OCI-LY1 (cell line): ENCODE measurements around the gene KIFBP.
"Not testable (repeated sequence)": the region's sequence is repeated elsewhere in the genome, so short reads cannot be mapped to it uniquely, and the experiment has no call there.

ENCODE experiments used
- H2AFZ ChIP-seq: fragments of 200-600 bp; sonication (generic), shearing (Covaris generic); 2 replicates; pipeline ENCODE4 v1.6.0; 2014; ENCODE audit warnings: antibody characterized with exemption, mild to moderate bottlenecking, low read length
- H3F3A ChIP-seq: fragments of 200-600 bp; sonication (generic), shearing (Covaris generic); 2 replicates; pipeline ENCODE4 v1.6.0; 2014; ENCODE audit warnings: mild to moderate bottlenecking, antibody characterized with exemption, low read length, moderate library complexity; ENCODE audit not compliant: insufficient read depth
- H3K27ac ChIP-seq: fragments of 200-600 bp; sonication (generic); 2 replicates; pipeline ENCODE4 v1.5.1; 2014; ENCODE audit warnings: low read length, mixed run types, mild to moderate bottlenecking, low read depth; ENCODE audit not compliant: poor library complexity, severe bottlenecking
- H3K27me3 ChIP-seq: fragments of 200-600 bp; sonication (generic); 2 replicates; pipeline ENCODE4 v1.6.0; 2014; ENCODE audit warnings: antibody characterized with exemption, mild to moderate bottlenecking, low read length, moderate library complexity; ENCODE audit not compliant: insufficient read depth
- H3K36me3 ChIP-seq: fragments of 200-600 bp; sonication (generic); 2 replicates; pipeline ENCODE4 v1.6.1; 2014; ENCODE audit warnings: mild to moderate bottlenecking, antibody characterized with exemption, low read length, moderate library complexity, mixed read lengths; ENCODE audit not compliant: insufficient read depth
- H3K4me1 ChIP-seq: fragments of 200-600 bp; sonication (generic); 2 replicates; pipeline ENCODE4 v1.5.1; 2014; ENCODE audit warnings: mild to moderate bottlenecking, low read length, moderate library complexity; ENCODE audit not compliant: insufficient read depth, severe bottlenecking
- H3K4me2 ChIP-seq: fragments of 200-600 bp; sonication (generic), shearing (Covaris generic); 2 replicates; pipeline ENCODE4 v1.6.1; 2014; ENCODE audit warnings: low read length
- H3K4me3 ChIP-seq: fragments of 200-600 bp; sonication (generic); 2 replicates; pipeline ENCODE4 v1.5.1; 2014; ENCODE audit warnings: low read length, low read depth, mild to moderate bottlenecking, mixed read lengths; ENCODE audit not compliant: poor library complexity, severe bottlenecking
- H3K79me2 ChIP-seq: fragments of 200-600 bp; shearing (Covaris generic); 2 replicates; pipeline ENCODE4 v1.6.1; 2016; ENCODE audit warnings: mixed run types, low read length, mixed read lengths; ENCODE audit not compliant: insufficient read depth
- H3K9ac ChIP-seq: fragments of 200-600 bp; sonication (generic), shearing (Covaris generic); 2 replicates; pipeline ENCODE4 v1.6.1; 2014; ENCODE audit warnings: mild to moderate bottlenecking, low read length, mixed read lengths
- H3K9me2 ChIP-seq: fragments of 200-600 bp; sonication (generic), shearing (Covaris generic); 2 replicates; pipeline ENCODE4 v1.6.1; 2014; ENCODE audit warnings: low read depth, mild to moderate bottlenecking, low read length, mixed read lengths
- H3K9me3 ChIP-seq: fragments of 200-600 bp; shearing (Covaris generic); 2 replicates; pipeline ENCODE4 v1.6.1; 2014; ENCODE audit warnings: low read length, mixed read lengths
- H4K20me1 ChIP-seq: fragments of 200-600 bp; sonication (generic), shearing (Covaris generic); 2 replicates; pipeline ENCODE4 v1.6.0; 2016; ENCODE audit warnings: mild to moderate bottlenecking, low read length; ENCODE audit not compliant: insufficient read depth
- EZH2 ChIP-seq: fragments of 200-600 bp; sonication (generic), shearing (Covaris generic); IDR thresholded peaks from 2 replicates; pipeline ENCODE4 v1.8.0; 2017; ENCODE audit warnings: borderline replicate concordance, mixed run types, mild to moderate bottlenecking, antibody characterized with exemption, low read length, moderate library complexity, mixed read lengths
- TF ChIP-seq, protein P1 (sequence below): fragments of 200-600 bp; sonication (generic), shearing (Covaris generic); IDR thresholded peaks from 2 replicates; pipeline ENCODE4 v1.5.1; 2017; ENCODE audit warnings: mild to moderate bottlenecking, antibody characterized with exemption, low read length, moderate library complexity, mixed read lengths

KIFBP gene, protein sequence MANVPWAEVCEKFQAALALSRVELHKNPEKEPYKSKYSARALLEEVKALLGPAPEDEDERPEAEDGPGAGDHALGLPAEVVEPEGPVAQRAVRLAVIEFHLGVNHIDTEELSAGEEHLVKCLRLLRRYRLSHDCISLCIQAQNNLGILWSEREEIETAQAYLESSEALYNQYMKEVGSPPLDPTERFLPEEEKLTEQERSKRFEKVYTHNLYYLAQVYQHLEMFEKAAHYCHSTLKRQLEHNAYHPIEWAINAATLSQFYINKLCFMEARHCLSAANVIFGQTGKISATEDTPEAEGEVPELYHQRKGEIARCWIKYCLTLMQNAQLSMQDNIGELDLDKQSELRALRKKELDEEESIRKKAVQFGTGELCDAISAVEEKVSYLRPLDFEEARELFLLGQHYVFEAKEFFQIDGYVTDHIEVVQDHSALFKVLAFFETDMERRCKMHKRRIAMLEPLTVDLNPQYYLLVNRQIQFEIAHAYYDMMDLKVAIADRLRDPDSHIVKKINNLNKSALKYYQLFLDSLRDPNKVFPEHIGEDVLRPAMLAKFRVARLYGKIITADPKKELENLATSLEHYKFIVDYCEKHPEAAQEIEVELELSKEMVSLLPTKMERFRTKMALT

DNA sequence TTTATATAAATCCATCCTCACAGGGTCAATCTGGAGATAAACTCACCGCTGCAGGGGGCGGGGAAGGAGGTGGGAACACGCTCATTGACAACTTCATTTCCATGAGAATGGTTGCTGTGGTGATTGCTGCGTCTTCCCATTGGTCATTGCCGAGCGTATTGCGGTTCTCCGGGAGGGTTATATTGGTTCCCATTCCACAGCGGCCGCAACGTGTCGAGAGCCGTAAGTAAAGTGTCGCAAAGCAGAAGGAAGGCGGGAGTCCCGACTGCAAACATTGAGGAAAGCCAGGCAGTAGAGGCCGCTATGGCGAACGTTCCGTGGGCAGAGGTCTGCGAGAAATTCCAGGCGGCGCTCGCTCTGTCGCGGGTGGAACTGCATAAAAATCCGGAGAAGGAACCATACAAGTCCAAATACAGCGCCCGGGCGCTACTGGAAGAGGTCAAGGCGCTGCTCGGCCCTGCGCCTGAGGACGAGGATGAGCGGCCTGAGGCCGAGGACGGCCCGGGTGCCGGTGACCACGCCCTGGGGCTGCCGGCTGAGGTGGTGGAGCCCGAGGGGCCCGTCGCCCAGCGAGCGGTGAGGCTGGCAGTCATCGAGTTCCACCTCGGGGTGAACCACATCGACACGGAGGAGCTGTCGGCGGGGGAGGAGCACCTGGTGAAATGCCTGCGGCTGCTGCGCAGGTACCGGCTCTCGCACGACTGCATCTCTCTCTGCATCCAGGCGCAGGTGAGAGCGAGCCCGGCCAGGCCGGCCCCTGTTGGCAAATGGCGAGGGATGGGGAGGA is at the start of gene KIFBP:
TSS of gene KIFBP (plus strand) at position 274 of the 787 bp plus-strand sequence. CDS start at position 304, 30 bp downstream.
- H3K27ac ChIP-seq = peak within 1 kb of the TSS; percentile 21

DNA sequence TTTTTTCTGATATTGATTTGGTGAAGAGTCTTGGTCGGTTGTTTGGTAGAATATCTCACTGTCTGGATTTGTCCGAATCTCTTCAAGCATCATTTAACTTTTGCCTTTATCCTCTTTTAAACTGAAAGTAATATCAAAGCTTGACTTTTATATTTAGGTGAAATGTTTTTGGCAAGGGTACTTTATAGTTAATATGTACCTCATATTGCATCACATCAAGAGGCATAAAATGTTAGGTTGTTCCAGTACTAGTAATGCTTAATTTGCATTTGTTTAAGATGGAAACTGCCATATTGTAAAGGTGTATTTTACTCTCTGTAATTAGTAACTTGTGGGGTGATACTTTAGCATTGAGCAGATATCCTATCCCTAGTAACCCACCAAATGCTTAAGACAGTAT is 49.7 kb upstream of the KIFBP start:
- no peak for TF ChIP-seq EZH2
- TF ChIP-seq, protein P1, sequence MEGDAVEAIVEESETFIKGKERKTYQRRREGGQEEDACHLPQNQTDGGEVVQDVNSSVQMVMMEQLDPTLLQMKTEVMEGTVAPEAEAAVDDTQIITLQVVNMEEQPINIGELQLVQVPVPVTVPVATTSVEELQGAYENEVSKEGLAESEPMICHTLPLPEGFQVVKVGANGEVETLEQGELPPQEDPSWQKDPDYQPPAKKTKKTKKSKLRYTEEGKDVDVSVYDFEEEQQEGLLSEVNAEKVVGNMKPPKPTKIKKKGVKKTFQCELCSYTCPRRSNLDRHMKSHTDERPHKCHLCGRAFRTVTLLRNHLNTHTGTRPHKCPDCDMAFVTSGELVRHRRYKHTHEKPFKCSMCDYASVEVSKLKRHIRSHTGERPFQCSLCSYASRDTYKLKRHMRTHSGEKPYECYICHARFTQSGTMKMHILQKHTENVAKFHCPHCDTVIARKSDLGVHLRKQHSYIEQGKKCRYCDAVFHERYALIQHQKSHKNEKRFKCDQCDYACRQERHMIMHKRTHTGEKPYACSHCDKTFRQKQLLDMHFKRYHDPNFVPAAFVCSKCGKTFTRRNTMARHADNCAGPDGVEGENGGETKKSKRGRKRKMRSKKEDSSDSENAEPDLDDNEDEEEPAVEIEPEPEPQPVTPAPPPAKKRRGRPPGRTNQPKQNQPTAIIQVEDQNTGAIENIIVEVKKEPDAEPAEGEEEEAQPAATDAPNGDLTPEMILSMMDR = no peak
- Histone ChIP-seq H4K20me1 (no peaks in the 10 kb centered on the region), H3K27ac (no peak overlapping the region), H3K79me2 (no peaks in the 10 kb centered on the region), H3K9me3 (no peaks in the 10 kb centered on the region), H3K4me3 (no peak overlapping the region), H3K9me2 (no peaks in the 10 kb centered on the region), H3K36me3 (peaks cover 77% of the 10 kb centered on the region), H2AFZ (no peak overlapping the region), H3K9ac (no peak overlapping the region), H3K4me2 (no peak overlapping the region), H3F3A (no peaks in the 10 kb centered on the region), H3K27me3 (no peaks in the 10 kb centered on the region), H3K4me1 (no peaks in the 10 kb centered on the region)

More for the DNA sequence above, at the start of gene KIFBP:
- Histone ChIP-seq H3K4me2 (peak within 1 kb of the TSS; percentile 73), H3K27me3 (no peaks in the 10 kb centered on the region), H3K9me3 (no peaks in the 10 kb centered on the region), H2AFZ (no peak within 1 kb of the TSS), H3K36me3 (peaks cover 20% of the 10 kb centered on the region), H3F3A (peaks cover under 1% of the 10 kb centered on the region; the same call in 1 of the 2 replicates), H3K9ac (peak within 1 kb of the TSS; percentile 62), H3K79me2 (no peaks in the 10 kb centered on the region), H3K9me2 (no peaks in the 10 kb centered on the region), H4K20me1 (no peaks in the 10 kb centered on the region), H3K4me1 (peaks cover 37% of the 10 kb centered on the region), H3K4me3 (peak within 1 kb of the TSS; percentile 66)
- TF ChIP-seq EZH2 = no peak
- TF ChIP-seq, protein P1 = peak; percentile 46; the same call in 1 of the 2 replicates

DNA sequence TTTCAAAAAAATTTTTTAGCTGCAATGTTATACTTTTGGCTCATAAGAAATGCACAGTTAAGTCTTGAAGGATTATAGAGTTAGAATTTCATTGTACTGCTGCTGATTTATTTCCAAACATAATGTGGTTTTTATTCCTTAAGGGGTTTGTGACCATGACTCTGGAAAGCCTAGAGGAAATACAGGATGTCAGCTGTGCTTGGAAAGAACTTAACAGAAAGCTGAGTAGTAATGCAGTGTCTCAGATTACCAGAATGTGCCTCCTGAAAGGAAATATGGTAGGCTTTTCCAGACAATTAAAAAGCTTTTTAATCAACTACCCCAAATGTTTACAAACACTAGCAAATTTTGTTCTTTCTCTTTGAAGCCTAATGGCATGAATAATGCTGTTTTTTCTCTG is 47.7 kb upstream of the KIFBP start:
- H3K79me2 ChIP-seq, H3F3A ChIP-seq, H3K4me1 ChIP-seq, H3K9ac ChIP-seq, H3K4me2 ChIP-seq, H3K27me3 ChIP-seq, H2AFZ ChIP-seq, H3K9me3 ChIP-seq, H3K27ac ChIP-seq, H3K4me3 ChIP-seq, H3K9me2 ChIP-seq, H4K20me1 ChIP-seq: not testable (repeated sequence)
- peaks cover 73% of the 10 kb centered on the region for H3K36me3 ChIP-seq
